ENCODE results near the gene PTPRG.

The PTPRG gene

GRCh38 chr3:61663356-61664104 is 102.2 kb downstream of the PTPRG start:
- no peak for DNase-seq

- peak; percentile 51 for DNase-seq
Observed at GRCh38 chr3:61664105-61664482, 102.7 kb downstream of the PTPRG start.

- DNase-seq: no peak
Observed at GRCh38 chr3:61665121-61665520, 103.8 kb downstream of the PTPRG start.

GRCh38 chr3:61665987-61666386 is 104.6 kb downstream of the PTPRG start:
- DNase-seq: no peak

- no peak for DNase-seq
Observed at GRCh38 chr3:61666615-61667330, 105.4 kb downstream of the PTPRG start.

GRCh38 chr3:61667383-61667782 is 106.0 kb downstream of the PTPRG start:
- DNase-seq: no peak

- DNase-seq: no peak
Observed at GRCh38 chr3:61667814-61668213, 106.4 kb downstream of the PTPRG start.

GRCh38 chr3:61668317-61668864 is 107.0 kb downstream of the PTPRG start:
- DNase-seq: no peak

GRCh38 chr3:61669203-61669602 is 107.8 kb downstream of the PTPRG start:
- DNase-seq: no peak

- DNase-seq: no peak
Observed at GRCh38 chr3:61669668-61670299, 108.4 kb downstream of the PTPRG start.

GRCh38 chr3:61673651-61674050 is 112.3 kb downstream of the PTPRG start:
- DNase-seq: no peak

- DNase-seq: no peak
Observed at GRCh38 chr3:61674596-61674995, 113.2 kb downstream of the PTPRG start.

- no peak for DNase-seq
Observed at GRCh38 chr3:61679026-61679425, 117.7 kb downstream of the PTPRG start.

GRCh38 chr3:61680617-61681016 is 119.2 kb downstream of the PTPRG start:
- DNase-seq: no peak

- DNase-seq: no peak
Observed at GRCh38 chr3:61681636-61682035, 120.3 kb downstream of the PTPRG start.

- DNase-seq: peak; percentile 7
Observed at GRCh38 chr3:61682671-61683548, 121.5 kb downstream of the PTPRG start.

- DNase-seq: no peak
Observed at GRCh38 chr3:61683549-61684236, 122.3 kb downstream of the PTPRG start.

- DNase-seq: no peak
Observed at GRCh38 chr3:61684386-61684785, 123.0 kb downstream of the PTPRG start.

GRCh38 chr3:61685755-61686154 is 124.4 kb downstream of the PTPRG start:
- no peak for DNase-seq

- DNase-seq: no peak
Observed at GRCh38 chr3:61686228-61686648, 124.9 kb downstream of the PTPRG start.

- DNase-seq: no peak
Observed at GRCh38 chr3:61687206-61687605, 125.8 kb downstream of the PTPRG start.
